OCI-M1 (cell line): ENCODE measurements around the gene NR2F1.

Source experiments
- DNase-seq: peaks from one replicate; lab custom pipeline; 2025; lab: John Stamatoyannopoulos, UW

NR2F1 gene

DNA sequence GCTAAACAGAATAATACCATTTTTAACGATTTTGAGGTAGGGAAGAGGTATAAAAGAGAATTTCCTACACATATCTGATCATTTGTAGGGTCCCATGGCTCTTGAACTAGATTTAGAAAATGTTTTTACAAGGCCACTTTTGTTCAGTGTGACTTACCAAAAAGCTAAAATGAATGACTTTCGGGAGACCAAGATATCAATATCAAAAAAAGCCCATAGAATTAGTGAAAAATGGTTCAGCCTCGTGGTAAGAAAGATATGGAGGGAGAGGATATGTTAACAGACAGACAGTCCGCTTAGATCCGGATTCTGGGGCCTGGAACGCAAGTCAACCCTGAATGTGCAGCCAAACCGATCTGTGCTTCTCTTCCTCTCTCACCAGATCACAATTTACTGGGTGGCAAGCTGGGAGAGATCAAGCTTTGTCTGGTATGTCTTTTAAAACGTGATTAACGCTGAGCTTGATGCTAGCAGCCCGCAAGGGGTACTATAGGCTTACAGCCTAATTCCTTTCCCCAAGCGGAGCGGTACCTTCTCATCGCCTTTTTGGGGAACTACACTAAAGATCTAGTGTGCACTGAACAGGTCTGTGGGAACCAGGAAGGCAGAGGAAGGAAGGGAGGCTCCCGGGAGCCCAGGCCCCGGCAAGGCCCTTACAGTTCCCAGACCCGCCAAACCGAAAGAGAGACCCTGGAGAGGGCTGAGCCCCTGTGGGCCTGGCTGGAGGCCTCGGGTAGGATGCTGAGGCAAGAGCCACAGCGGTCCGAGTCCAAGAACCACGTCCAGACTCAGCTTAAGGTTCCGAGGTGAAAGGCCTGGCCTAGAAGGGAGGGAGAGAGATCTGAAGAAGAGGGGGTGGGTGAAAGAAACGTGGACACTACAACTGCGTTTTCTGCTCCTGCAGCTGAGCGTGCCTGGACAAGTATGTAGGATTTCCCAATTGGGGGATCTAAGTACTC, 4.9 kb upstream of the NR2F1 start:
- DNase-seq = no peak

GRCh38 chr5:93578813-93579691, 4.0 kb upstream of the NR2F1 start:
- DNase-seq = no peak

DNA sequence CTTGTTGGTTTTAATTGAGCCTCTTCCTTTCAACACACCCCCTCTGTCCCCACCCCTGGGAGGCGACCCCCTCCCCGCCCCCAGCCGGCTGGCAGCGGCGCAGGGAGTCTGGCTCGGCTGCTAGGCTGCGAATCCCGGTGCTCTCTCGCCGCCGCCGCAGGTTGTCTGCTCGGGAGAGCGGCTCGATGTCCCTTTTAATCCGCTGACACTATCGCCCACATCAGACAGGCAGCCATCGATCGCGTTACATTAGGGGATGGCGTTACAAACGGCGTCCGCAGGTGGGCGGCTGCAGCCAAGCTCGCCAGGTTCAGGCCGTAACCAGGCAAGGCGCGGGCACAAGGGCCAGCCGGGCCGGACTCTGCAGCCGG, 3.3 kb upstream of the NR2F1 start:
- DNase-seq = no peak

GRCh38 chr5:93580063-93580926, 2.7 kb upstream of the NR2F1 start:
- DNase-seq = no peak

DNA sequence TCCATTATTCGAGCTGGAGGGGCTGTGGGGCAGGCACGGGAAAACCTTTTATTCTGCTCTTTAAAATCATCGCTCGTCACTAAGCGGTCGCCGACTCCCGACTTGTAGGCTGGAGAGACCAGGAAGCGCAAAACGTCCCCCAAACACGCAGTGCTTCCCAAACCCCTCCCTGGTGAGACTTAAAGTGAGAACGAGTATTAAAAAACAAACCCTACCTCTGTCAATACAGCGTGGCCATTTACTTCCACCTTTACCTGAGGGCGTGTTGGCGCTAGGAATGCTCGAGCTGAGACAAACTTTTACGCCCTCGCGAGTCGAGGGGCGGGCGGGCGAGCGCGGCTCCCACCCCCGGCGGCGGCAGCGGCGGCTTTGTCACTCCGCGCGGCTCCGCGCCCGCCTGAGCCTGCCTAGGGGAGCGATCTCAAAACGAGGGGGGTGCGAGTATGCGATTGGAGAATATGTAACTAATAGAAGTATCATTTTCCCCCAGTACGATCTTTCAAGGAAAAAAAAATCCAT, 2.0 kb upstream of the NR2F1 start, which contains the start of gene NR2F1-AS1:
Gene NR2F1-AS1 (minus strand): TSS at position 293 of the 519 bp plus-strand sequence.
- no peak for DNase-seq

DNA sequence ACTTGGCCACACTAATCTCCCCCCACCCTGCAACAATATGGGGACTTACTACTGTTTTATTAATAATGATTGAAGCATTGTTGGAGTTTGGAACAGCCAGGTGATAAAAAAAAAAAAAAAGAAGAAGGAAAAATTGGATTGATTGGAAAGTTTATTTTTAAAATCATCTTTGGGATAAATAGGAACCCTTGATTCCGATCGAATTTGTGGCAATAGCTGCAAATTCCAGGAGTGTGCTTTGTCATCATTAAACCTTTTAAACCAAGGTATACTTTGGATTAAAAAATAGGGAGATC, 907 bp upstream of the NR2F1 start:
- DNase-seq = no peak

GRCh38 chr5:93583439-93583767, 381 bp downstream of the NR2F1 start:
- peak; percentile 52 for DNase-seq

DNA sequence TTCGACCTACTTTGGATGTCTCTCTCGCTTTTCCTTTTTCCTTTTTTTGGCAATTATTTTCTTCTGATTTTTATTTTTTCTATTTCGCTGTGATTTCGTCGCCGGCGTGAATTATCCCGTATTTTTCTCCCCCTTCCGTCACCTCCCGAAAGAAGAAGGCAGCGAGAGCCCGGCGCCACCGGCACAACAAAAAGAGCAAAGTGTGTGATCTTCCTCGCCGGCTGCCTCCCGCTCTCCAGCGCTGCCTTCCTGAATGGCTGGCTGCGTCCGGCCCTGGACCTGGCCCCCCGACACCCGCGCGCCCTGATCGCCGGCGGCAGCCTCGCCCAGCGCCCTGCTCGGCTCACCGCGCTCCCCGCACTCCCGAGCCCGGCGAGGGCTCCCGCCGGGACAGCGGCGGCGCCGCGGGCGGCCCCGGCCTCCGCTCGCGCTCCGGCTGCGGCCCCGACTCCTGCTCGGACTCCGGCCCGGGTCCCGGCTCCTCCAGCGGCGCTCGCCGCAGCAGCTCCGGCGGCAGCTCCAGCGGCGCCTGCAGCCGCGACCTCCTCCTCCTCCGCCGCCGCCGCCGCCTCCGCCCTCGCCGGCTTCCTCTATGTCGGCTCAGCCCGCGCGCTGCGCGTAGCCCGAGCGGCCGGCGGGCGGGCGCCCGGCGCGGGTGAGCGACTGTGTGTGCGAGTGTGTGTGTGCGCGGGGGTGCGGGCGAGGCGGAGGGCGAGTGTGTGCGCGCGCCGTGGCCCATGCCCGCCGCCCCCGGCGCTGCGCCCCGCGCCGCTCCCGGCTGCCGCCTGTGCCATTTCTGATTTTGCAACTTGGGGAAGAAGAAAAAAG, 960 bp downstream of the NR2F1 start:
- DNase-seq = peak; percentile 59

- DNase-seq = no peak
Observed at GRCh38 chr5:93584596-93585040, 1.6 kb downstream of the NR2F1 start.

- peak; percentile 42 for DNase-seq
Observed at GRCh38 chr5:93585041-93585766, 2.2 kb downstream of the NR2F1 start.

GRCh38 chr5:93585767-93586385, 2.9 kb downstream of the NR2F1 start:
- DNase-seq = no peak

DNA sequence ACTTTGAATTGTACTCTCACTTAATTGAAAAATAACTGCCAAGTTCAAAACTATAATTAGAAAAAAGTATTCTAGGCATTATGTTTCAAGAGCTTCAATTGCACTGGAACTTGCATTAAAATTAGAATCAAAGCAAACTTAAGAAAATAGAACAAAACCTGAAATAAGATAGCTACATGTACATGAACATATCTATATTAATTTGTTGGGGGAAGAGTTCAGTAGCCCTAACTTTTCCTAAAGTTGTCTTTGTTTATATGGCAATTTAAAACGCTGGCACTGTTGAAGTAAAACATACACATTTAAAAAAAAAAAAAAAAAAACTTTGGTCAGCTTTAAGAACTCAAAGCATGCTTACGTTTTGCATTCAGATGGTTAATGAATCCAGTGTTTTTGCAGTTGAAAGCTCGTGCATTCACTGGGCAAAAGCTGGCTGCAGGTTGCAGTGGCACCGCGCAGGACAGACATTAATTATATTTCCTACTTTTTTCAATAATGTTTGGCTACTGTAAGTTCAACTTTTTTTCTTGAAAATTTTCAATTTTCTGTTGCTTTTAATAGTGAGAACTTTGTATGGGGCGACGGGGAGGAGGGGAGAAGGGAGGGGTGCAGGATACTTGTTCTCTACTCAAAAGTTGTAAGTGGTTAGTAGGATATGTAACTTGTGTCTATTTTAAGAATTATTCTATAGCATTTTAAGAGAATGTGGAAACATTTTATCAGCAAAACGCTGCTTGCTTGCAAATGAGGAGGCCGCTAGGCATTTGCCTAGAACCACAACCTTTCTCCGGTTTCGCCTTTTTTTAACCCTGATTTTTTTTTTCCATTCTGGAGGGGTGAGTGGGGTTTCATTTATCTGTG, 3.9 kb downstream of the NR2F1 start:
- no peak for DNase-seq

GRCh38 chr5:93587597-93588351, 4.8 kb downstream of the NR2F1 start:
- DNase-seq = no peak

DNA sequence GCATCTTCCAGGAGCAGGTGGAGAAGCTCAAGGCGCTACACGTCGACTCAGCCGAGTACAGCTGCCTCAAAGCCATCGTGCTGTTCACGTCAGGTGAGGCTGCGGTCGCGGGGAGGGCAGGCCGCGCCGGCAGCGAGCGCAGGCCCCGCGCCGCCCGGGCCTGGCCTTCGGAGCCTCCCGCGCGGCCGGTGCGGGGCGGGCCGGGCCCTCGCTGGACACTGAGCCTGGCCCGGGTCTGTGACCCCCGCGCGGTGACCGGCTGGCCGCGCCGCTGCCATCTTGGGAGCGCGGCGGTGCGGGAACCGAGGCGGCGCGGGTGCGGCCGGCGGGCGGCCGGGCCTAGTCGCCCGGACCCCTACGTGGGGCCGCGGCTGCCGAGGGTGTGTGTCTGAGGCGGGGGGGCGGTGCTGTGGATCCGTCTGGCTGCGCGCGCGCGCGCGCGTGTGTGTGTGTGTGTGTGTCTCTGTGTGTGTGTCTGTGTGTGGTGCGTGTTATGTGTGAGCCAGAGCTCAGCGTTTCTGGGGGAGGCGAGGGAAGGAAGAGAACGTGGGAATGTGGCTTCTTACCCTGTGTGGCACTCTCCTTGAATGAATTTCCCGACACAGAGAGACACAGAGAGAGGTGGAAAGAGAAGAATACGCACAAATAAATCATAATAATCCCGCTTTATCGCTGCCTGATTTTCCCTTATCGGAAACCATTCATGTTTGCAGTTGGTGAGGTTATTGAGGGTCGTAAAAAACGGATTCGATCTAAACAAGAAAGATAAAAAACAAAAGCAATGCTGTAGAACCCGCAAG, 5.5 kb downstream of the NR2F1 start:
- DNase-seq = no peak

- no peak for DNase-seq
Observed at GRCh38 chr5:93589152-93589828, 6.3 kb downstream of the NR2F1 start.

GRCh38 chr5:93589829-93590215, 6.8 kb downstream of the NR2F1 start:
- no peak for DNase-seq

GRCh38 chr5:93590493-93590892, 7.5 kb downstream of the NR2F1 start:
- no peak for DNase-seq
